Measurements from ENCODE around the gene GAL3ST1. TPM values are rescaled to one million over a fixed set of nuclear protein-coding genes. Genes with fewer than 3 reads are reported as not detected.

Gene GAL3ST1
- 6.6 to 9.7 TPM (median 7.9 TPM) in 5 replicates for total RNA-seq (2022; extraction: Qiagen RNA extraction; ENCODE audit: low read depth)

GRCh38 chr22:30574095-30574981 is at the start of gene GAL3ST1:
Gene GAL3ST1, minus strand, starts transcription at chr22:30574665. Its CDS starts 17,273 bp downstream, at chr22:30557392.

GRCh38 chr22:30606455-30607299 is 32.2 kb upstream of the GAL3ST1 start, which contains the start of gene TCN2:
Gene TCN2, plus strand, starts transcription at chr22:30607174. Its CDS starts 158 bp downstream, at chr22:30607332.

GRCh38 chr22:30591588-30592359 is 17.3 kb upstream of the GAL3ST1 start, which contains the start of gene PES1:
Gene PES1, minus strand, starts transcription at chr22:30591910. Its CDS starts 77 bp downstream, at chr22:30591833.

GRCh38 chr22:30546616-30547015 is 27.8 kb downstream of the GAL3ST1 start, which contains the start of gene SEC14L6:
Gene SEC14L6, minus strand, starts transcription at chr22:30546741. Its CDS starts 59 bp downstream, at chr22:30546682.

Other genes with a start within 250 kb of the GAL3ST1 start
- 9.2 to 12.7 TPM (median 12.4 TPM) in 5 replicates for gene TBC1D10A, start 247.7 kb downstream of the GAL3ST1 start, total RNA-seq (2022; extraction: Qiagen RNA extraction; ENCODE audit: low read depth)
- 45.0 to 70.0 TPM (median 61.9 TPM) in 5 replicates for gene SF3A1, start 217.8 kb downstream of the GAL3ST1 start, total RNA-seq (2022; extraction: Qiagen RNA extraction; ENCODE audit: low read depth)
- gene CCDC157, start 217.7 kb downstream of the GAL3ST1 start, total RNA-seq (2022; extraction: Qiagen RNA extraction; ENCODE audit: low read depth) = 2.2 to 3.3 TPM (median 3.2 TPM) in 5 replicates
- gene RNF215, start 187.3 kb downstream of the GAL3ST1 start, total RNA-seq (2022; extraction: Qiagen RNA extraction; ENCODE audit: low read depth) = 16.0 to 20.7 TPM (median 17.3 TPM) in 5 replicates
- 18.4 to 36.4 TPM (median 24.9 TPM) in 5 replicates for gene SEC14L2, start 177.6 kb downstream of the GAL3ST1 start, total RNA-seq (2022; extraction: Qiagen RNA extraction; ENCODE audit: low read depth)
- 70.1 to 77.3 TPM (median 72.6 TPM) in 5 replicates for gene MTFP1, start 148.9 kb downstream of the GAL3ST1 start, total RNA-seq (2022; extraction: Qiagen RNA extraction; ENCODE audit: low read depth)
- not detected in 5 replicates for gene SEC14L3, start 102.6 kb downstream of the GAL3ST1 start, total RNA-seq (2022; extraction: Qiagen RNA extraction; ENCODE audit: low read depth)
- 4.0 to 6.7 TPM (median 5.1 TPM) in 5 replicates for gene SEC14L4, start 69.0 kb downstream of the GAL3ST1 start, total RNA-seq (2022; extraction: Qiagen RNA extraction; ENCODE audit: low read depth)
- gene SEC14L6, start 27.9 kb downstream of the GAL3ST1 start, total RNA-seq (2022; extraction: Qiagen RNA extraction; ENCODE audit: low read depth) = not detected in 5 replicates
- 113 to 122 TPM (median 116 TPM) in 5 replicates for gene PES1, start 17.2 kb upstream of the GAL3ST1 start, total RNA-seq (2022; extraction: Qiagen RNA extraction; ENCODE audit: low read depth)
- 3.7 to 5.5 TPM (median 4.3 TPM) in 5 replicates for gene TCN2, start 32.5 kb upstream of the GAL3ST1 start, total RNA-seq (2022; extraction: Qiagen RNA extraction; ENCODE audit: low read depth)
- gene SLC35E4, start 61.1 kb upstream of the GAL3ST1 start, total RNA-seq (2022; extraction: Qiagen RNA extraction; ENCODE audit: low read depth) = 5.2 to 7.6 TPM (median 6.4 TPM) in 5 replicates
- 3.0 to 5.3 TPM (median 4.6 TPM) in 5 replicates for gene DUSP18, start 93.2 kb upstream of the GAL3ST1 start, total RNA-seq (2022; extraction: Qiagen RNA extraction; ENCODE audit: low read depth)
- gene OSBP2, start 120.2 kb upstream of the GAL3ST1 start, total RNA-seq (2022; extraction: Qiagen RNA extraction; ENCODE audit: low read depth) = 12.4 to 15.0 TPM (median 13.1 TPM) in 5 replicates